Measurements from ENCODE around the gene MAPT. TPM values are rescaled to one million over a fixed set of nuclear protein-coding genes. Genes with fewer than 3 reads are reported as not detected.

MAPT gene
- total RNA-seq, 1 experiment from 2014 or later = 37.5 TPM

DNA sequence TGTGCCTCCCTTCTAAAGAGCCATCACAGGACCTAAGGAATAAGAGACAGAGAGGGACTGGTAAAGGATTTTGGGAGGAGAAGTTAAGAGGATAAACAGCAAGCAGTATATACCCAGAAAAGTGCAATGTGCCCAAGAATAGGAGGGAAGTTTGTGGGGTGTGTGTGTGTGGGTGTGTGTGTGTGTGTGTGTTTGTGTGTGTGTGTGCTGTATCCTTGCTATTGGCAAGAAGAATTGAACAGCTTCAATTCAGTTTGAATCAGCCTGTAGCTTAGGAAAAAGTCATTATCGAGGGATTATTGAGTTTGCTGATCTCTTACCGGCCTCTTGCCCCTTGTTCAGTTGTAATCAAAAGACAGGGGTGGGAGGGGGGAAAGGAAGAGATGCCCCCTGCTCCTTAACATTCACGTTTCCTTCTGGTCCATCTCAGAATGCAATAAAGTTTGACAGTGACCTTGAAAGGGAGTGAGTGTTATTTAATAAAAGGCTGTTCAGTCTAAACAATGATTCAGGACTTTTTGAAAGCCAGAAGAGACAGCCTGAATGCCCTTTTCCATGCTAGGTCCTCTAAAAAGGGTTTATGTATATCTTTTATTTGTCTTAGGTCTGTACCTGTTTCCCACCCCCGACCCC is 23.9 kb upstream of the MAPT start:
- intact Hi-C loops (cut with micrococcal nuclease) = no loop called here
- Histone ChIP-seq H3K9ac (ENCODE audit: low read length) (no peak overlapping the region), H3K4me2 (ENCODE audit: low read length) (no peak overlapping the region), H3K27me3 (ENCODE audit: insufficient read depth, low read length) (peaks cover 3% of the 10 kb centered on the region; the same call in 1 of the 2 replicates), H3K4me3 (replicated peaks in 1 of 2; ENCODE audit: low read depth in 1 of 2, low read length in 2 of 2) (no peak overlapping the region), H2AFZ (ENCODE audit: low read depth, low read length, poor library complexity, severe bottlenecking) (no peak overlapping the region), H3K36me3 (ENCODE audit: control insufficient read depth in 1 of 2, insufficient read depth in 2 of 2, low read length in 2 of 2) (no peaks in the 10 kb centered on the region), H3K27ac (ENCODE audit: low read depth, low read length) (no peak overlapping the region), H3K9me2 (ENCODE audit: insufficient read depth) (no peaks in the 10 kb centered on the region), H3K9me3 (ENCODE audit: control insufficient read depth in 1 of 2, insufficient read depth in 1 of 2, low read depth in 1 of 2, low read length in 2 of 2) (no peaks in the 10 kb centered on the region), H3K4me1 (ENCODE audit: control insufficient read depth in 1 of 2, insufficient read depth in 2 of 2, low read length in 2 of 2) (peaks cover 0 to 23% of the 10 kb centered on the region in 2 experiments; a peak in 2 of 4 replicates), H3K79me2 (ENCODE audit: insufficient read depth, low read length) (no peaks in the 10 kb centered on the region), H4K20me1 (ENCODE audit: insufficient read depth) (no peaks in the 10 kb centered on the region)
- no peak for DNase-seq (ENCODE audit: low read depth, low spot score)
- no peak for ATAC-seq
- TF ChIP-seq ELF1 (IDR thresholded peaks at IDR 0.05; ENCODE audit: borderline replicate concordance, low read depth) (no peak), EZH2 (IDR thresholded peaks at IDR 0.05) (no peak), EZH2phosphoT487 (IDR thresholded peaks at IDR 0.05; ENCODE audit: borderline replicate concordance) (no peak), YY1 (IDR thresholded peaks at IDR 0.05; ENCODE audit: extremely low read depth, insufficient replicate concordance, low read depth, low read length) (no peak), ATF3 (IDR thresholded peaks at IDR 0.05) (no peak), POLR2A (IDR thresholded peaks at IDR 0.05; ENCODE audit: borderline replicate concordance, extremely low read depth, insufficient read depth, insufficient read length) (no peak), SRF (IDR thresholded peaks at IDR 0.05; ENCODE audit: low read depth) (no peak), CBX3 (IDR thresholded peaks at IDR 0.05; ENCODE audit: low read depth) (no peak)
- TF ChIP-seq, protein P1, sequence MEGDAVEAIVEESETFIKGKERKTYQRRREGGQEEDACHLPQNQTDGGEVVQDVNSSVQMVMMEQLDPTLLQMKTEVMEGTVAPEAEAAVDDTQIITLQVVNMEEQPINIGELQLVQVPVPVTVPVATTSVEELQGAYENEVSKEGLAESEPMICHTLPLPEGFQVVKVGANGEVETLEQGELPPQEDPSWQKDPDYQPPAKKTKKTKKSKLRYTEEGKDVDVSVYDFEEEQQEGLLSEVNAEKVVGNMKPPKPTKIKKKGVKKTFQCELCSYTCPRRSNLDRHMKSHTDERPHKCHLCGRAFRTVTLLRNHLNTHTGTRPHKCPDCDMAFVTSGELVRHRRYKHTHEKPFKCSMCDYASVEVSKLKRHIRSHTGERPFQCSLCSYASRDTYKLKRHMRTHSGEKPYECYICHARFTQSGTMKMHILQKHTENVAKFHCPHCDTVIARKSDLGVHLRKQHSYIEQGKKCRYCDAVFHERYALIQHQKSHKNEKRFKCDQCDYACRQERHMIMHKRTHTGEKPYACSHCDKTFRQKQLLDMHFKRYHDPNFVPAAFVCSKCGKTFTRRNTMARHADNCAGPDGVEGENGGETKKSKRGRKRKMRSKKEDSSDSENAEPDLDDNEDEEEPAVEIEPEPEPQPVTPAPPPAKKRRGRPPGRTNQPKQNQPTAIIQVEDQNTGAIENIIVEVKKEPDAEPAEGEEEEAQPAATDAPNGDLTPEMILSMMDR (IDR thresholded peaks at IDR 0.05 in 2 of 3, conservative IDR thresholded peaks at IDR 0.05 in 1 of 3; ENCODE audit: borderline replicate concordance in 1 of 3, insufficient read depth in 1 of 3, low read depth in 2 of 3, low read length in 2 of 3) = no peak
- TF ChIP-seq, protein P2, sequence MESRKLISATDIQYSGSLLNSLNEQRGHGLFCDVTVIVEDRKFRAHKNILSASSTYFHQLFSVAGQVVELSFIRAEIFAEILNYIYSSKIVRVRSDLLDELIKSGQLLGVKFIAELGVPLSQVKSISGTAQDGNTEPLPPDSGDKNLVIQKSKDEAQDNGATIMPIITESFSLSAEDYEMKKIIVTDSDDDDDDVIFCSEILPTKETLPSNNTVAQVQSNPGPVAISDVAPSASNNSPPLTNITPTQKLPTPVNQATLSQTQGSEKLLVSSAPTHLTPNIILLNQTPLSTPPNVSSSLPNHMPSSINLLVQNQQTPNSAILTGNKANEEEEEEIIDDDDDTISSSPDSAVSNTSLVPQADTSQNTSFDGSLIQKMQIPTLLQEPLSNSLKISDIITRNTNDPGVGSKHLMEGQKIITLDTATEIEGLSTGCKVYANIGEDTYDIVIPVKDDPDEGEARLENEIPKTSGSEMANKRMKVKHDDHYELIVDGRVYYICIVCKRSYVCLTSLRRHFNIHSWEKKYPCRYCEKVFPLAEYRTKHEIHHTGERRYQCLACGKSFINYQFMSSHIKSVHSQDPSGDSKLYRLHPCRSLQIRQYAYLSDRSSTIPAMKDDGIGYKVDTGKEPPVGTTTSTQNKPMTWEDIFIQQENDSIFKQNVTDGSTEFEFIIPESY (IDR thresholded peaks at IDR 0.05; ENCODE audit: extremely low read depth, insufficient replicate concordance, low read length) = no peak
- ChIA-PET RAD21 (ENCODE audit: low non-redundant PET in 1 of 2, low total read pairs in 2 of 2, uncharacterized antibody in 2 of 2, unreplicated experiment in 2 of 2) (no interaction called here), CTCF (interaction anchor here (1.0 to 1.8 kb wide), 2 partner anchors 19 to 50 kb away, joined by 3 to 5 read pairs; no protein-coding TSS in a partner anchor), POLR2A (no interaction called here)
- no TSS peak for BruUV-seq (replicated peaks)

All from HCT116 (cell line).